Stimulated activated CD4-positive, alpha-beta T cell treated with anti-CD3 and anti-CD28 coated beads, Interleukin-2, amount 100 ng/mL, for 24 hours (primary cell): ENCODE data around the gene ADAMTS16.

Experiments
- DNase-seq, 2 donors: peaks; one replicate each; pipeline ENCODE4 v3.0.0-alpha.2; 2020

ADAMTS16 gene

GRCh38 chr5:5183933-5184332, 43.8 kb downstream of the ADAMTS16 start:
- no peak for DNase-seq

- DNase-seq = no peak
Observed at GRCh38 chr5:5188376-5189050, 48.4 kb downstream of the ADAMTS16 start.

- DNase-seq = no peak
Observed at GRCh38 chr5:5189051-5189430, 48.9 kb downstream of the ADAMTS16 start.

- DNase-seq = no peak
Observed at GRCh38 chr5:5191906-5192305, 51.8 kb downstream of the ADAMTS16 start.

GRCh38 chr5:5192681-5193080, 52.6 kb downstream of the ADAMTS16 start:
- DNase-seq = no peak

- DNase-seq = no peak
Observed at GRCh38 chr5:5195128-5195918, 55.2 kb downstream of the ADAMTS16 start.

GRCh38 chr5:5198135-5198534, 58.0 kb downstream of the ADAMTS16 start:
- no peak for DNase-seq

- no peak for DNase-seq
Observed at GRCh38 chr5:5198815-5199214, 58.7 kb downstream of the ADAMTS16 start.

GRCh38 chr5:5199495-5199894, 59.4 kb downstream of the ADAMTS16 start:
- DNase-seq = no peak

- DNase-seq = no peak
Observed at GRCh38 chr5:5200133-5200532, 60.0 kb downstream of the ADAMTS16 start.

GRCh38 chr5:5202321-5202720, 62.2 kb downstream of the ADAMTS16 start:
- DNase-seq = no peak

GRCh38 chr5:5203451-5203850, 63.3 kb downstream of the ADAMTS16 start:
- DNase-seq = no peak

- no peak for DNase-seq
Observed at GRCh38 chr5:5207828-5208227, 67.7 kb downstream of the ADAMTS16 start.

GRCh38 chr5:5209089-5209488, 69.0 kb downstream of the ADAMTS16 start:
- DNase-seq = no peak

GRCh38 chr5:5209510-5210286, 69.6 kb downstream of the ADAMTS16 start:
- no peak for DNase-seq

GRCh38 chr5:5217371-5217770, 77.2 kb downstream of the ADAMTS16 start:
- DNase-seq = no peak

GRCh38 chr5:5218396-5218795, 78.3 kb downstream of the ADAMTS16 start:
- DNase-seq = no peak

- no peak for DNase-seq
Observed at GRCh38 chr5:5219541-5219940, 79.4 kb downstream of the ADAMTS16 start.

- no peak for DNase-seq
Observed at GRCh38 chr5:5220901-5221631, 80.9 kb downstream of the ADAMTS16 start.

GRCh38 chr5:5221724-5222123, 81.6 kb downstream of the ADAMTS16 start:
- DNase-seq = no peak

GRCh38 chr5:5231576-5231975, 91.4 kb downstream of the ADAMTS16 start:
- no peak for DNase-seq

GRCh38 chr5:5234912-5235311, 94.8 kb downstream of the ADAMTS16 start:
- DNase-seq = no peak

- no peak for DNase-seq
Observed at GRCh38 chr5:5235685-5236084, 95.6 kb downstream of the ADAMTS16 start.
